HCT116 (cell line): ENCODE measurements around the gene TMEM184A. TPM values are rescaled to one million over a fixed set of nuclear protein-coding genes. Genes with fewer than 3 reads are reported as not detected.
"Not testable (repeated sequence)": the region's sequence is repeated elsewhere in the genome, so short reads cannot be mapped to it uniquely, and the experiment has no call there.

Source experiments
- ATAC-seq: fragments of 200-7000 bp; cut with Tn5 transposase; 2 replicates; pipeline ENCODE4 v1.9.1; 2020; ENCODE audit warnings: mild to moderate bottlenecking, moderate library complexity
- BruUV-seq: library from RNA; stranded (reverse); fragments of 400-500 nt; replicated peaks from 2 replicates; lab custom pipeline; 2021; lab: Mats Ljungman, UMichigan
- CTCF ChIA-PET: fragments of 300-600 bp; sonication (Branson Sonifier 250); formaldehyde crosslinking; loops from one replicate; lab custom pipeline; 2021; ENCODE audit warnings: antibody characterized with exemption; lab: Charles Lee
- POLR2A ChIA-PET: fragments of 300-600, 350-600 bp; sonication (Branson Sonifier 250); formaldehyde crosslinking; loops from one replicate; lab custom pipeline; 2021; ENCODE audit warnings: antibody characterized with exemption; lab: Charles Lee
- RAD21 ChIA-PET, 2 experiments: fragments of 300-600 bp; sonication (Branson Sonifier 250); formaldehyde crosslinking; loops; one replicate each; lab custom pipeline; 2023; ENCODE audit warnings: low total read pairs in 2 of 2; ENCODE audit not compliant: uncharacterized antibody in 2 of 2, unreplicated experiment in 2 of 2, low non-redundant PET in 1 of 2; lab: Charles Lee
- DNase-seq: peaks from one replicate; pipeline ENCODE4 v3.0.0-alpha.2; 2010; ENCODE audit warnings: low read depth, low spot score
- H2AFZ ChIP-seq: fragments of 200-600 bp; shearing (Covaris generic), sonication (generic); 2 replicates; pipeline ENCODE4 v1.6.1; 2017; ENCODE audit warnings: low read depth, mixed run types, mixed read lengths, antibody characterized with exemption, low read length; ENCODE audit not compliant: poor library complexity, severe bottlenecking
- H3K27ac ChIP-seq: 2 replicates; pipeline ENCODE4 v1.5.1; 2012; ENCODE audit warnings: low read depth, low read length
- H3K27me3 ChIP-seq: fragments of 200-600 bp; sonication (generic); 2 replicates; pipeline ENCODE4 v1.6.1; 2016; ENCODE audit warnings: mixed run types, low read length, mixed read lengths; ENCODE audit not compliant: insufficient read depth
- H3K36me3 ChIP-seq, 2 experiments: fragments of 200-500 bp in 1 of 2; fragments of 200-600 bp in 1 of 2; sonication (Bioruptor generic) in 1 of 2; sonication (generic) in 1 of 2; 2 replicates each; pipeline versions ENCODE4 v1.5.1 to v1.6.1; 2014 to 2016; ENCODE audit warnings: low read length in 2 of 2, inconsistent platforms in 1 of 2, mixed read lengths in 1 of 2, mixed run types in 1 of 2; ENCODE audit not compliant: insufficient read depth in 2 of 2, control insufficient read depth in 1 of 2
- H3K4me1 ChIP-seq, 2 experiments: fragments of 200-600 bp in 1 of 2; sonication (generic) in 1 of 2; 2 replicates each; pipeline versions ENCODE4 v1.5.1 to v1.6.1; 2012 to 2017; ENCODE audit warnings: low read length in 2 of 2, inconsistent platforms in 1 of 2, mild to moderate bottlenecking in 1 of 2, mixed read lengths in 1 of 2, mixed run types in 1 of 2, moderate library complexity in 1 of 2; ENCODE audit not compliant: insufficient read depth in 2 of 2, control insufficient read depth in 1 of 2
- H3K4me2 ChIP-seq: fragments of 200-600 bp; sonication (generic); 2 replicates; pipeline ENCODE4 v1.6.1; 2017; ENCODE audit warnings: mixed run types, low read length, mixed read lengths
- H3K4me3 ChIP-seq, 2 experiments: fragments of 200-600 bp in 1 of 2; sonication (generic) in 1 of 2; replicated peaks in 1 of 2; 2 replicates each; pipeline ENCODE4 v1.5.1; 2011 to 2016; ENCODE audit warnings: low read length in 2 of 2, control low read depth in 1 of 2, low read depth in 1 of 2, mild to moderate bottlenecking in 1 of 2, mixed read lengths in 1 of 2, mixed run types in 1 of 2
- H3K79me2 ChIP-seq: fragments of 200-600 bp; sonication (generic); 2 replicates; pipeline ENCODE4 v1.6.1; 2017; ENCODE audit warnings: mild to moderate bottlenecking, mixed run types, low read length, moderate library complexity, mixed read lengths; ENCODE audit not compliant: insufficient read depth
- H3K9ac ChIP-seq: fragments of 200-600 bp; sonication (generic); 2 replicates; pipeline ENCODE4 v1.6.1; 2016; ENCODE audit warnings: low read length, mixed read lengths
- H3K9me2 ChIP-seq: fragments of 200-600 bp; sonication (generic), shearing (Covaris generic); 2 replicates; pipeline ENCODE4 v1.6.1; 2017; ENCODE audit warnings: mixed run types, mild to moderate bottlenecking, moderate library complexity; ENCODE audit not compliant: insufficient read depth
- H3K9me3 ChIP-seq, 2 experiments: fragments of 200-500 bp in 1 of 2; fragments of 200-600 bp in 1 of 2; sonication (Bioruptor generic) in 1 of 2; sonication (generic) in 1 of 2; 2 replicates each; pipeline ENCODE4 v1.6.1; 2014 to 2017; ENCODE audit warnings: low read length in 2 of 2, mixed read lengths in 2 of 2, inconsistent platforms in 1 of 2, low read depth in 1 of 2, mild to moderate bottlenecking in 1 of 2, mixed run types in 1 of 2, moderate library complexity in 1 of 2; ENCODE audit not compliant: control insufficient read depth in 1 of 2, insufficient read depth in 1 of 2
- H4K20me1 ChIP-seq: fragments of 200-600 bp; sonication (generic), shearing (Covaris generic); 2 replicates; pipeline ENCODE4 v1.6.1; 2017; ENCODE audit warnings: mixed run types, mild to moderate bottlenecking, moderate library complexity; ENCODE audit not compliant: insufficient read depth
- CEBPB ChIP-seq: IDR thresholded peaks from 2 replicates; pipeline ENCODE4 v1.6.1; 2012; ENCODE audit warnings: low read depth
- EGR1 ChIP-seq: IDR thresholded peaks from 2 replicates; pipeline ENCODE4 v1.6.1; 2012; ENCODE audit warnings: low read depth
- ELF1 ChIP-seq: IDR thresholded peaks from 2 replicates; pipeline ENCODE4 v1.6.1; 2012; ENCODE audit warnings: low read depth, borderline replicate concordance
- EZH2 ChIP-seq: fragments of 200-600 bp; sonication (generic); IDR thresholded peaks from 2 replicates; pipeline ENCODE4 v1.6.1; 2017; ENCODE audit warnings: antibody characterized with exemption, mixed run types
- EZH2phosphoT487 ChIP-seq: fragments of 200-600 bp; IDR thresholded peaks from 2 replicates; pipeline ENCODE4 v1.6.1; 2018; ENCODE audit warnings: antibody characterized with exemption, borderline replicate concordance
- FOSL1 ChIP-seq: IDR thresholded peaks from 2 replicates; pipeline ENCODE4 v1.6.1; 2012; ENCODE audit warnings: low read depth
- SIN3A ChIP-seq: IDR thresholded peaks from 2 replicates; pipeline ENCODE4 v1.6.1; 2012; ENCODE audit warnings: low read depth
- SP1 ChIP-seq: IDR thresholded peaks from 2 replicates; pipeline ENCODE4 v1.6.1; 2012; ENCODE audit warnings: low read depth
- TCF7L2 ChIP-seq: IDR thresholded peaks from 2 replicates; pipeline ENCODE4 v1.7.0; 2011; ENCODE audit warnings: borderline replicate concordance, inconsistent platforms; ENCODE audit not compliant: insufficient read depth, insufficient read length; ENCODE audit errors: extremely low read depth
- ZFX ChIP-seq: fragments of 450-650 bp; IDR thresholded peaks from 2 replicates; pipeline ENCODE4 v1.6.1; 2017
- intact Hi-C: fragments of 100-400 bp; cut with micrococcal nuclease; formaldehyde crosslinking; loops from 2 replicates; pipeline ENCODE4 v1.10.0; 2022
- total RNA-seq: library from RNA; stranded (reverse); gene quantifications from one replicate; pipeline ENCODE4 v1.2.1, GENCODE V29; 2021; ENCODE audit not compliant: unreplicated experiment
- TF ChIP-seq, protein P1 (sequence below): IDR thresholded peaks from 2 replicates; pipeline ENCODE4 v1.6.1; 2012
- TF ChIP-seq, protein P2 (sequence below): IDR thresholded peaks from 2 replicates; pipeline ENCODE4 v1.6.1; 2011; ENCODE audit warnings: mild to moderate bottlenecking, low read length, moderate library complexity; ENCODE audit not compliant: insufficient replicate concordance; ENCODE audit errors: extremely low read depth
- TF ChIP-seq, protein P3 (sequence below): IDR thresholded peaks from 2 replicates; pipeline ENCODE4 v1.6.1; 2012

TMEM184A gene
- total RNA-seq, 1 experiment from 2014 or later, result 34.8 TPM

DNA sequence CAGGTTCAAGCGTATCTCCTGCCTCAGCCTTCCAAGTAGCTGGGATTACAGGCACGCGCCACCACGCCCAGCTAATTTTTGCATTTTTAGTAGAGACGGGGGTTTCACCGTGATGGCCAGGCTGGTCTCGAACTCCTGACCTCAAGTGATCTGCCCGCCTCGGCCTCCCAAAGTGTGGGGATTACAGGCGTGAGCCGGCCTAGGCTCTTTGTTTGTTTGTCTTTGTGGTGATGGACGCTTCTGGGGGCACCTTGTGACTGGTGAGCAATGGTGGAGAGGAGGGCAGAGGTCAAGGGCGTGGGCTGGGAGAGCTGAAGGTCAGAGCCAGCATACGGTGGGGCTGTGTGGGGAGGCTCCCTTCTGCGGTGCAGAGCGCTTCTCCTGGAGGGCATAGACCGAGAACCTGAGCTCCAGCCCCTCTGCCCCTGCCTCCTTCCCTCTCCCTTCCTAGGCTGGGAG lies 40.5 kb downstream of the TMEM184A start:
- H3K9me3 ChIP-seq, DNase-seq, RAD21 ChIA-PET, H3K27me3 ChIP-seq, BruUV-seq, H3K4me3 ChIP-seq, H3K36me3 ChIP-seq, H3K79me2 ChIP-seq, H3K9ac ChIP-seq, H3K4me2 ChIP-seq, H4K20me1 ChIP-seq, ATAC-seq, POLR2A ChIA-PET, H3K9me2 ChIP-seq, H3K27ac ChIP-seq, intact Hi-C loops, H2AFZ ChIP-seq: not testable (repeated sequence)
- H3K4me1 ChIP-seq, result peaks cover 22 to 50% of the 10 kb centered on the region in 2 experiments
- CTCF ChIA-PET, result interaction anchor here (1.4 kb wide), 1 partner anchor 43 kb away, joined by 4 read pairs; no protein-coding TSS in a partner anchor

DNA sequence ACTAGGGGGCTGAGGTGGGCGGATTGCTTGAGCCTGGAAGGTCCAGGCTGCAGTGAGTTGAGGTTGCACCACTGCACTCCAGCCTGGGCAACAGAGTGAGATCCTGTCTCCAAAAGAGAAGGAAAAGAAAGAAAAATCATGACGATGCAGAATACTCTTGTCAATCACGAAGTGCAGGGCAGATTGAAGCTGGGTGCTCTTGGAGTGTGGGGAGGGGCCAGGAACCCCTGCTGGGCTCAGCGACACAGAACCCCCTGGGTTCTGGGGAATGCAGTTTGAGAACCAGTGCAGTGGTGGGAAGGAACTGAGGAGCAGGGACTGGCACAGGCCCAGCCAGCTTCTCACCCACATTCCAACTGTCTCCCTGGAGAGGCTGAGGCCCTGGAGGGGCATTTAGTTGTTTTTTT lies 41.0 kb downstream of the TMEM184A start:
- Histone ChIP-seq H3K79me2 (no peaks in the 10 kb centered on the region), H4K20me1 (no peaks in the 10 kb centered on the region), H3K36me3 (no peaks in the 10 kb centered on the region), H3K27ac (no peak overlapping the region), H3K4me2 (no peak overlapping the region), H3K4me3 (no peak overlapping the region), H3K9ac (no peak overlapping the region), H3K27me3 (no peaks in the 10 kb centered on the region), H3K9me2 (no peaks in the 10 kb centered on the region), H3K4me1 (peaks cover 17 to 44% of the 10 kb centered on the region in 2 experiments), H2AFZ (no peak overlapping the region), H3K9me3 (peaks cover 3% of the 10 kb centered on the region in 2 experiments; a peak in 1 of 4 replicates)
- ATAC-seq (no peak), DNase-seq (no peak)
- intact Hi-C loops, result no loop called here
- POLR2A ChIA-PET, result no interaction called here
- no TSS peak for BruUV-seq
- TF ChIP-seq, protein P1, sequence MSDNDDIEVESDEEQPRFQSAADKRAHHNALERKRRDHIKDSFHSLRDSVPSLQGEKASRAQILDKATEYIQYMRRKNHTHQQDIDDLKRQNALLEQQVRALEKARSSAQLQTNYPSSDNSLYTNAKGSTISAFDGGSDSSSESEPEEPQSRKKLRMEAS, result no peak
- TF ChIP-seq EZH2phosphoT487 (no peak), FOSL1 (no peak), SIN3A (no peak), EGR1 (no peak), ELF1 (no peak), EZH2 (no peak), TCF7L2 (no peak), CEBPB (no peak), ZFX (no peak), SP1 (no peak)
- TF ChIP-seq, protein P2, sequence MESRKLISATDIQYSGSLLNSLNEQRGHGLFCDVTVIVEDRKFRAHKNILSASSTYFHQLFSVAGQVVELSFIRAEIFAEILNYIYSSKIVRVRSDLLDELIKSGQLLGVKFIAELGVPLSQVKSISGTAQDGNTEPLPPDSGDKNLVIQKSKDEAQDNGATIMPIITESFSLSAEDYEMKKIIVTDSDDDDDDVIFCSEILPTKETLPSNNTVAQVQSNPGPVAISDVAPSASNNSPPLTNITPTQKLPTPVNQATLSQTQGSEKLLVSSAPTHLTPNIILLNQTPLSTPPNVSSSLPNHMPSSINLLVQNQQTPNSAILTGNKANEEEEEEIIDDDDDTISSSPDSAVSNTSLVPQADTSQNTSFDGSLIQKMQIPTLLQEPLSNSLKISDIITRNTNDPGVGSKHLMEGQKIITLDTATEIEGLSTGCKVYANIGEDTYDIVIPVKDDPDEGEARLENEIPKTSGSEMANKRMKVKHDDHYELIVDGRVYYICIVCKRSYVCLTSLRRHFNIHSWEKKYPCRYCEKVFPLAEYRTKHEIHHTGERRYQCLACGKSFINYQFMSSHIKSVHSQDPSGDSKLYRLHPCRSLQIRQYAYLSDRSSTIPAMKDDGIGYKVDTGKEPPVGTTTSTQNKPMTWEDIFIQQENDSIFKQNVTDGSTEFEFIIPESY, result no peak
- TF ChIP-seq, protein P3, sequence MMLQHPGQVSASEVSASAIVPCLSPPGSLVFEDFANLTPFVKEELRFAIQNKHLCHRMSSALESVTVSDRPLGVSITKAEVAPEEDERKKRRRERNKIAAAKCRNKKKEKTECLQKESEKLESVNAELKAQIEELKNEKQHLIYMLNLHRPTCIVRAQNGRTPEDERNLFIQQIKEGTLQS, result no peak
- CTCF ChIA-PET, result interaction anchor here (1.4 kb wide), 1 partner anchor 43 kb away, joined by 4 read pairs; no protein-coding TSS in a partner anchor
- RAD21 ChIA-PET, result no interaction called here
